Coronary artery (tissue), 2 donors: ENCODE results near the gene PHLDB2.

Experiments
- DNase-seq: peaks from one replicate; pipeline ENCODE4 v3.0.0-alpha.2; 2017; ENCODE audit warnings: low spot score
- H3K27ac ChIP-seq, 2 donors: fragments of 200-600 bp; sonication (generic); one replicate each; pipeline ENCODE4 v1.5.1; 2016 to 2019
- H3K4me3 ChIP-seq: fragments of 200-600 bp; sonication (generic); 2 replicates; pipeline ENCODE4 v1.5.1; 2016; ENCODE audit warnings: mild to moderate bottlenecking, moderate library complexity
- CTCF ChIP-seq: fragments of 200-600 bp; sonication (generic); IDR thresholded peaks from one replicate; pipeline ENCODE4 v1.5.1; 2019; ENCODE audit warnings: antibody characterized with exemption

Gene PHLDB2

GRCh38 chr3:112019716-112020115 lies 160.7 kb downstream of the PHLDB2 start:
- H3K4me3 ChIP-seq = no peak overlapping the region
- no peak for DNase-seq
- no peak for TF ChIP-seq CTCF
- H3K27ac ChIP-seq = no peak overlapping the region

GRCh38 chr3:112020674-112021085 lies 161.6 kb downstream of the PHLDB2 start:
- no peak overlapping the region for H3K4me3 ChIP-seq
- no peak for DNase-seq
- no peak overlapping the region for H3K27ac ChIP-seq
- TF ChIP-seq CTCF = no peak
